ENCODE measurements around the gene COBL. TPM values are rescaled to one million over a fixed set of nuclear protein-coding genes. Genes with fewer than 3 reads are reported as not detected.

COBL gene
- total RNA-seq, 1 donor from 2014 or later: 1.4 TPM

- no peak for DNase-seq (ENCODE audit: low read depth)
Observed at GRCh38 chr7:51250512-51250911, 66.1 kb downstream of the COBL start.

GRCh38 chr7:51249991-51250390 is 66.6 kb downstream of the COBL start:
- DNase-seq (ENCODE audit: low read depth): no peak

GRCh38 chr7:51249187-51249945 is 67.2 kb downstream of the COBL start:
- peak; percentile 83 for DNase-seq (ENCODE audit: low read depth)

DNA sequence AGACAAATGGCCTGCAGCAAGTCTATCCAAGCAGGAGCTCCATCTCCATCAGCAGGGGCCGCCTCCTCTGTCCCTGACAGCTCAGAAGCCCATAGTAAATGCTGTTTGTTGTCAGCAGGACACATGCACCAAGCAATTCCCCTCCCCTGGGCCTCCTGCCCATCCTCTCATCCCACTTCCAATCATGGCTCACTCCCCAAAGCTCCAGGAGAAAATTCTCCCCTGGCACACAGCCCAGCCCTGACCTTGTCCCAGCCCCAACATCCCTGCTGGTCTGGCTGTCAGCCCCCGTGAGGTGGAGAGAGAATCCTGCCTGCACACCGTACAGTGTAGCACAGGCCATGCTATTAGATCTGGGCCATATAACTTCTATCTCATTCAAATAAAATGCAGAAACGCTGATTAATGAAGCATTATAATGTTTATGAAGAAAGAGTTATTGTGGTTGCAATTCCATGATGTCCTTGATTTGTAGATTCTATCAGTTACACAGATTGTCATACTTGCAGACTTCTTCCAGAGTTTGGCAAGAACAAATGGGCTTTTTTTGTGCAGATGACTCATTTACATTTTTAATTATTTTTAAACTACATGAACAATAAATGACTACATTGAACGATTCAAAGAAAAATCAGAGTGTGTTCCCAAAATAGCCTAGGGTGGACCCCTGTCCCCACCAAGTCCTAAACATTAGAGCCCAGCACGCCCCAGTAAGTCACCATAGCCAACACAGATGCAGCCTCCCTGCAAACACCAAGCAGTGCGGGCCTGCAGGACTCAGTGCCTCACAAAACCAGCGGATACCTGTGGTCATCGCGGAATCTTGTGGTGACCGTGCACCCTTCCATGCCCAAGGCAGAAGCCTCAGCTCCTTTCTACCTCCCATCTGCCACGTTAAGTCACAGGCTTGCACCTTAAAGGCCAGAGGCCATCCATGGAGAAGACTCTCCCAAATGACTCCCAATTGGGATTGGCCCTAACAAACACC is 70.1 kb downstream of the COBL start:
- no peak for DNase-seq (ENCODE audit: low read depth)

GRCh38 chr7:51244885-51245284 is 71.7 kb downstream of the COBL start:
- no peak for DNase-seq (ENCODE audit: low read depth)

GRCh38 chr7:51244053-51244452 is 72.6 kb downstream of the COBL start:
- no peak for DNase-seq (ENCODE audit: low read depth)

DNA sequence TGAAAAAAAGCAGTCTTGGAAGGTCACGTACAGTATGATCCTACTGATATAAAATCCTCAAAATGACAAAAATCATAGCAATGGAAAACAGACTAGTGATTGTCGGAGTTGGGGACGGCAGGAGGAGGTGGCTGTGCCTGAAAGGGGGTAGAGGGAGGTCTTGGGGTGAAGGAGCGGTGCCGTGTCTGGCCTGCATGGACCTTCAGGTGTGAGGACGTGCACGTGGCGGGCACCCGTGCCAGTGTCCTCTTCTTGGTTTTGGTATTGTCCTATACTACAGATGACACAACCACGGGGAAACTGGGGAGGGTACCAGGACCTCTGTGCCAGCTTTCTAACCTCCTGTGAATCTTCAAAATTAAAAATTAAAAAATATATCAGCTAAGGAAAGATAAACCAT is 73.0 kb downstream of the COBL start:
- DNase-seq (ENCODE audit: low read depth): no peak

- no peak for DNase-seq (ENCODE audit: low read depth)
Observed at GRCh38 chr7:51242881-51243518, 73.6 kb downstream of the COBL start.

DNA sequence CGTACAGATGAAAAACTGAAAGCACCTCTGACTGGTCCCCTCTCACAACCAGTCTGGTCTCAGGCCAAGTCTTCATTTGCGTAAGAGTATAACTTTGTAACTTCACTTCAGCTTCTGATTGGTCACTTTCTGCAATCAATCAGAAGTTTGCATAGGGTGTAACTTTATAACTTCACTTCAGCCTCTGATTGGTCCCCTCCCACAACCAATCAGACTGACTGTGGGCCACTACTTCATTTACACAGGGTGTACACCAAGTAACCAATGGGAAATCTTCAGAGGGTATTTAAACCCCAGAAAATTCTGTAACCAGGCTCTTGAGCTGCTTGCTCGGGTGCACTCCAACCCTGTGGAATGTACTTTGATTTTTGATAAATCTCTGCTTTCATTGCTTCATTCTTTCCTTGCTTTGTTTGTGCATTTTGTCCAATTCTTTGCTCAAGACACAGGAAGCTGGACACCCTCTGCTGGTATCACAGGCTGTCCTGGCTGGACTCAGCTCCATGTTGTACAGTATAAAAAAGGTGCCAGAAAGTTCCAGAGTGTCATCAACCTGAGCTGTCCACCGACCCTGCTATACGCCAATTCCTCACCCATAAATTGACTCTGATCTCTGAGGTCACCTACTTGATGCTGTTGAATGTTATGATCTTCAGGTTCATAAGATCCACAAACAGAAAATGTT is 74.5 kb downstream of the COBL start:
- DNase-seq (ENCODE audit: low read depth): no peak

DNA sequence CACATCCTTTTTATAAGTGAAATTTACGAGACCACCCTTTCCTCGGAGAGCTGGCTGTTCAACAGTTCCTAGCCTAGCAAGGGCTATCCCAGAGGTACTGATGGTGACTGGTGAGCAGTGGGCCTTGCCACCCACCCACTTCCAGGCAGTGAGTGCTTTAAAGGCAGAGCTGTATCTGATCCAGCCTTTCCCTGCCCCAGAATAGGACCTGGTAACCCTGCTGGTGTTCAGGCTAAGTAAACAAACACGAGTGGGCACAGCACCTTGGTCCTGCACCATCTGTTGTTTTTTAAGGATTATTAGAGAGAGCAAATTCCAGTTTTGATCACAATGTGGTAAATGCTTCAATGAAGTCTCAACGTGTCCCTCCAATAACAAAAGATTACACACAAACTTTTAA is 75.7 kb downstream of the COBL start:
- no peak for DNase-seq (ENCODE audit: low read depth)

GRCh38 chr7:51239691-51240090 is 76.9 kb downstream of the COBL start:
- DNase-seq (ENCODE audit: low read depth): no peak

- no peak for DNase-seq (ENCODE audit: low read depth)
Observed at GRCh38 chr7:51238981-51239495, 77.6 kb downstream of the COBL start.

- no peak for DNase-seq (ENCODE audit: low read depth)
Observed at GRCh38 chr7:51237446-51238133, 79.0 kb downstream of the COBL start.

- no peak for DNase-seq (ENCODE audit: low read depth)
Observed at GRCh38 chr7:51236470-51237132, 80.0 kb downstream of the COBL start.

DNA sequence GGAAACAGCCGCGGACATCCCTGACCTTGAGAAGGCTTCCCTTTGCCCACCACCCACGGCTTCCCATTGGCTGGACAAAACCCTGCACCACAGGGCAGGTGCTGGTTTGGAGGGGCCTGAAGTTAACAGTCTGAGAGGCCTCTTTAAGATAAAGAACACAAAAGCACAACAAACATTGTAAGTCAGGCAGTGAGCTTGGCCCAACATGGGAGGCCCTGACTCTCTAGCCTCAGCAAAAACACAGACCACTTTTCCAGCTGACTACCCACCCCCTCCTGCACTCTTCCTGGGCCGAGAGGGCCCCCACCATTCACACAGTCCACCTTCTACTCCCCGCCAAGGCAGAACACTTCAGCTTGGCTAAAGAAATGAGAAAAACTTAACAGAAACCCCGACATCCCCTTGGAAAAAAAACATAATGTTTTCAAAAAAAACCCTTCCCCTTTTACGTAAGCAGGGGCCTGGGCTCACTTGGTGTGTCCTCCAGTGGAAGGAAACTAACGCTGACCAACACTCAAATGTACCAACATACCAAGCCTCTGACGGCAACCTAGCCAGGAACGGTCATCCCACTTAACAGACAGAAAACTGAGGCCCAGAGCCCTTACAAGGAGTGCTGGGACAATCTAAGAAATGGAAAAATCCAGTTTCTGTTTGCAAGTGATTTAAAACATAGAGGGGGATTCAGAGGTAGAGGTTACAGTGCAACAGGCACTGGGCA is 80.9 kb downstream of the COBL start:
- no peak for DNase-seq (ENCODE audit: low read depth)

DNA sequence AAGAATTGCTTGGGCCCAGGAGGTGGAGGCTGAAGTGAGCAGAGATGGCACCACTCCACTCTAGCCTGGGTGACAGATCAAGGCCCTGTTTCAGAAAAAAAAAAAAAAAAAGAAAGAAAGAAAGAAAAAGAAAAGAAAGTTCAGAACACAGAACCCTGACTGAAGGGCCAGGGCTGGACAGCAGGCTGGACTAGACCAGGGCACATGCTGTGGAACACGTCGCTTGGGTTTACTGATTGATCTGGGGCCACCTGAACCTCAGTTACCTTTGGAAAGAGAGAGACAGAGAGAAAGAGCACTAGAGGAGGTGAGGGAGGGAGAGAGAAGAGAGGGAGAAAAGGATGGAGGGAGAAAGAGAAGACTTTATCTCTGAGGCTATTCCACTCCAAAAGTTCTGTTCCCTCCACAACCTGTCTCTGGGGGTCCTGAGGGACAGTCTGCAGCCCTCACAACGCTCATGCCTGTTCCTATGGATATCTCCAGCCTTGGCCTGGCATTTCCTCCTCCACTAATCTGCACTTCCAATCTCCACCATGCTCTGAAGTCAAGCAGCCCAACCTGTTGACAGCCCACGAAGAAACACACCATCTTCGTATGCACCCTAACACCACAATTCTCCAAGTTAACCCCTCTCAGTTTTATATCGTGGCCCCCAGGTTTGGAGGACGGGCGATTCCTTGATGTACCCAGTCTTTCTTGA is 81.8 kb downstream of the COBL start:
- no peak for DNase-seq (ENCODE audit: low read depth)

GRCh38 chr7:51234139-51234538 is 82.5 kb downstream of the COBL start:
- no peak for DNase-seq (ENCODE audit: low read depth)

DNA sequence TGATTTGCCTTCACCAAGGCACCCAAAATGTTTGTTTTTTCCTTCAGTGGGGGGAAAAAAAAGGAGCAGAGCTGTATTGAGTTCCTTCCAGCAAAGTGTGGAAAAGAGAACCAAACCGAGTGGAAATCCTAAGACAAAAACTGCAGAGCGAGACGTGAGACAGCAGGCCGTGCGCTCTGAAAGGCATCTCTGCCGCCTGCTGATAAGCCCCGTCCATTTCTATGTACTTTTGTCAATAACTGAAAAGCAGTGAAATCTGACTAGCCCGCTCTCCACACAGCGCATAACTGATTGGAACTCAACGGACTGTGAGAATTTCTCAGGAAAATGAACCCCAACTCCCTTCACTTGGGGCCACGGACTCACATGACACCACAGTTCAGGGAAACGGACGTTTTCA is 83.2 kb downstream of the COBL start:
- no peak for DNase-seq (ENCODE audit: low read depth)

DNA sequence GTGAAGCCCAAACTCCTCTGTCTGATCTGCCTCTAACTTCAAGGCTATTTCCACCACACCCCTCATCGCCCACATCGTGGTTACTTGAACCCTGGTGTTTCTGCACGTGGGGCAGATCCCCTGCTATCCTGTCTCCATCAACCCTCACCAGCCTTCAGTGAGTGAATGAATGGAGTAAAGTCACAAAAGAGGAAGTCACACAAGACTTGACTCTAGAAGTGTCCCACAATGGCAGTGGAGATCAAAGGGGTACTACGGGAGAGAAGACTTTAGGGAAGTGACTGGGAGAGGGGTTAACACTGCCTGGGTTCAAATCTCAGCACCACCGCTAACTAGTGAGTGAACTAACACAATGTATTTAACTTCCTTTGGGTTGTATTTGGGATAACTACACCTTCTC is 85.9 kb downstream of the COBL start:
- no peak for DNase-seq (ENCODE audit: low read depth)
